Stomach smooth muscle (tissue), 2 donors: ENCODE data around the gene CRIM1.

ENCODE experiments used
- H3K27ac ChIP-seq: one replicate; pipeline ENCODE4 v1.7.0; 2013; ENCODE audit warnings: mild to moderate bottlenecking, low read length, inconsistent platforms
- H3K27me3 ChIP-seq, 2 donors: one replicate each; pipeline ENCODE4 v1.7.0; 2013; ENCODE audit warnings: low read length in 2 of 2; ENCODE audit not compliant: insufficient read depth in 2 of 2, control insufficient read depth in 1 of 2
- H3K36me3 ChIP-seq, 2 donors: one replicate each; pipeline ENCODE4 v1.7.0; 2013; ENCODE audit warnings: low read length in 2 of 2; ENCODE audit not compliant: control insufficient read depth in 2 of 2, insufficient read depth in 2 of 2
- H3K4me1 ChIP-seq: one replicate; pipeline ENCODE4 v1.7.0; 2013; ENCODE audit warnings: low read length; ENCODE audit not compliant: control insufficient read depth, insufficient read depth
- H3K4me3 ChIP-seq, 2 donors: one replicate each; pipeline ENCODE4 v1.7.0; 2013; ENCODE audit warnings: low read length in 2 of 2
- H3K9ac ChIP-seq, 2 donors: one replicate each; pipeline ENCODE4 v1.7.0; 2013; ENCODE audit warnings: low read length in 2 of 2, mild to moderate bottlenecking in 1 of 2
- H3K9me3 ChIP-seq, 2 donors: one replicate each; pipeline ENCODE4 v1.7.0; 2013; ENCODE audit warnings: low read length in 2 of 2; ENCODE audit not compliant: control insufficient read depth in 2 of 2
- donor health status: healthy.
- donor health status: Pancreatic carcinoma.

CRIM1 gene

DNA sequence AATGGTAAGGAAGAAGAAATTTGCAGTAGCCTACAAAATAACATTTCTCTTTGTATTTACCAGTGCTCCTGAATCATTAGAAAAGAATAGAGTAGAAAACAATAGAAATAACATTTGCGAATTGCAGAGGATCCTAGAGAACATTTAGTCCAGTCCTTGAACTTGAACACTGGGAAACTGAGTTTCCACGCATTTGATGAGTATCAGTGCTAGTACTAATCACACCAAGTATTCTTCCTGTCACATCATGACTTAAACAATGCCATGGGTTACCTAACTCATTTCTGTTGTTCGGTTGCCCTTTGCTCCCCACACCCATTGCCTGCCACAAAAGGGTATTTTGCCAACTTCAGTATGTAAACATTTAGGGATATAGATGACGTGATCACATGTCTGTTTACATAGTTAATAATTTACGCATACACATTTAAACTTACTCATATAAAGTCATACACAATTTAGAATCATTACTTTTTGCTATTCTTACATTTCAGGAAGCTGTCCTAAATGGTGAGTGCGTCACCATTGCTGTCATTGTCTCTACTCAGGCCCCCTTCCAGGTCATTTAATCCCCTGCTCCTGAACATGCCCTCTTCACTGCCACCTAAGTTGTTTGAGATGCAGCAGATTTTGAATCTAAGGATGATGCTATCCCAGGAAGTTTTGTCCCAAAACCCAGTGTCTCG, 42.3 kb downstream of the CRIM1 start:
- H3K4me3 ChIP-seq: no peak overlapping the region
- H3K36me3 ChIP-seq: peaks cover 2 to 4% of the 10 kb centered on the region in 2 donors
- no peak overlapping the region for H3K9ac ChIP-seq
- H3K27me3 ChIP-seq: no peaks in the 10 kb centered on the region
- no peaks in the 10 kb centered on the region for H3K9me3 ChIP-seq
- H3K27ac ChIP-seq: no peak overlapping the region
- peaks cover 7% of the 10 kb centered on the region for H3K4me1 ChIP-seq

DNA sequence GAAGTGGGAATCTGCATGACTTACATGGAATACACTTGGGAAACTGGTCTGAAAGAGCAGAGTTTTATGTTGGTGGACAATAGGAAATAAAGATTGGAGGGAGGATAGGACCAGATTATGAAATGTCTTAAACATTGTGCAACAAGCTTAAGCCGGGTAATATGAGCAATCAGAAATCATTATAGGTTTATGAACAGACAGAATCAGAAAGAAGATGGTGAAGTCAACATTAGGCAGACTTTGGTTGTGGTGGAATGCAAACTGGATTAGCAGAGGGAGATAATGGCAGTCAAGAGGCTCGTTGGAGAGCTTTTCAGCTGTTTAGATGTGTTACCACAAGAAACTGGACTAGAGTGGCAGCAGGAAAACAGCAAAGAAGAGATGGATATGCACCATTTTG, 43.5 kb downstream of the CRIM1 start:
- Histone ChIP-seq H3K27me3 (no peaks in the 10 kb centered on the region), H3K36me3 (peaks cover 2 to 4% of the 10 kb centered on the region in 2 donors), H3K4me1 (no peaks in the 10 kb centered on the region), H3K4me3 (no peak overlapping the region), H3K27ac (no peak overlapping the region), H3K9ac (no peak overlapping the region), H3K9me3 (no peaks in the 10 kb centered on the region)

- H3K4me1 ChIP-seq: peaks cover 9% of the 10 kb centered on the region
- H3K27ac ChIP-seq: no peak overlapping the region
- no peak overlapping the region for H3K4me3 ChIP-seq
- H3K9ac ChIP-seq: no peak overlapping the region
- no peaks in the 10 kb centered on the region for H3K9me3 ChIP-seq
- H3K36me3 ChIP-seq: no peaks in the 10 kb centered on the region
- no peaks in the 10 kb centered on the region for H3K27me3 ChIP-seq
These were observed 48.2 kb downstream of the CRIM1 start for GRCh38 chr2:36403675-36404230.

DNA sequence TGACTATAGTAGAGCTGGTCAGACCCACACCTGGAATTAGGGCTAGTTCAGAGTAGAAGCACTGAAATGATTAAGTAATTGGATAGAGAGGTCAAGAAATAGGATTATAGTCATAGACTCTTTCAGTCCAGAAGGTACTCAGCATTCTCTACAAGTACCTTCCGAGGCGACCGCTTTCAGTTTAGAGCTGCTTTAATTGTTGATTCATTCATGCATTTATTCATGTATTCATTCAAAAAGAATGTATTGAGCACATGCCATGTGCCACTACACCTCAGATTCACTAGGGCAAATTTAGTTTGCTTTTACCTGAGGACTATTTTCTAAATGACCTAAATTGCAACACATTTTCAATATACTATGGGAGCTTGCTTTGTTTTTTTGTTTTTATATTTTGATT, 48.7 kb downstream of the CRIM1 start:
- H3K27ac ChIP-seq: no peak overlapping the region
- no peak overlapping the region for H3K4me3 ChIP-seq
- peaks cover 9% of the 10 kb centered on the region for H3K4me1 ChIP-seq
- H3K27me3 ChIP-seq: no peaks in the 10 kb centered on the region
- H3K9me3 ChIP-seq: no peaks in the 10 kb centered on the region
- H3K36me3 ChIP-seq: no peaks in the 10 kb centered on the region
- H3K9ac ChIP-seq: no peak overlapping the region

DNA sequence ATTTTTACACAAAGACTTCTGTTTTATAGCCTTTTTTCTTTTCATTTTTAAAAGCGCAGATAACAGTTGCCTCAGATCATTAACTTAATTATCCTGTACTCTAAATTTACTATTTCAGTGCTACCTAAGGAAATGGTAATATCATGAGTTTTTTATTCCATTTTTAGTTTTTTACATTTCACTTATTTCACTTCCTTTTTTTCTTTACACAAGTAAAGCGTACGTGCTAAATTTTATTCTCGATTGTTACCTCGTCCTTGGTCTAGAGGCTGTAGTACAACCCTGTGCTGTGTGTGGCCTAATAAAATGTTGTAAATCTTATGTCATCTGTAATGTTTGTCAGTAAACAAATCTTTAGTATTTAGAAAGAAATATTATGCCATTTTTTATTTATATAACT, 49.2 kb downstream of the CRIM1 start:
- no peak overlapping the region for H3K4me3 ChIP-seq
- H3K4me1 ChIP-seq: peaks cover 9% of the 10 kb centered on the region
- H3K36me3 ChIP-seq: no peaks in the 10 kb centered on the region
- H3K9ac ChIP-seq: no peak overlapping the region
- H3K27me3 ChIP-seq: no peaks in the 10 kb centered on the region
- H3K9me3 ChIP-seq: no peaks in the 10 kb centered on the region
- H3K27ac ChIP-seq: no peak overlapping the region

- Histone ChIP-seq H3K4me3 (no peak overlapping the region), H3K9ac (no peak overlapping the region), H3K27me3 (no peaks in the 10 kb centered on the region), H3K27ac (no peak overlapping the region), H3K4me1 (peaks cover 9% of the 10 kb centered on the region), H3K36me3 (no peaks in the 10 kb centered on the region), H3K9me3 (no peaks in the 10 kb centered on the region)
These were observed 49.6 kb downstream of the CRIM1 start for GRCh38 chr2:36405183-36405582.

DNA sequence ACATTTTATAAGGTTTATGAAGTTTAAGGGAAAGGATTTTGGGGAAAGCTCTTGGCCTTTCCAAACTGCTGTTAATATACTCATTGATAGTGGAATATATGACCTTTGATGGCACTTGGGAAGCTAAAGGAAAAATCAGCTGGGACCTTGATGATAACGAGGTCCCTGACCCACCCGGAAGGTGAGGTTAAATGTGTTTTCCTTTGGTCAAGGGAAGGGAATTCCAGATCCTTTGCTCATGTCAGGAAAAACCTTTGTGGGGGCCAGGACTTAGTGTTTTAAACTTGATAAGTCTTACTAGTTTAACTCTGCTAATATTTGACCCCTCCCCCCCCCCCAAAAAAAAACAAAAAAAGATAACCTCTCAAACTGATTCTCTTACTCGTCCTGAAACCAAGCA, 50.7 kb downstream of the CRIM1 start:
- Histone ChIP-seq H3K4me1 (peaks cover 9% of the 10 kb centered on the region), H3K27ac (no peak overlapping the region), H3K9ac (no peak overlapping the region), H3K27me3 (no peaks in the 10 kb centered on the region), H3K36me3 (no peaks in the 10 kb centered on the region), H3K4me3 (no peak overlapping the region), H3K9me3 (no peaks in the 10 kb centered on the region)

DNA sequence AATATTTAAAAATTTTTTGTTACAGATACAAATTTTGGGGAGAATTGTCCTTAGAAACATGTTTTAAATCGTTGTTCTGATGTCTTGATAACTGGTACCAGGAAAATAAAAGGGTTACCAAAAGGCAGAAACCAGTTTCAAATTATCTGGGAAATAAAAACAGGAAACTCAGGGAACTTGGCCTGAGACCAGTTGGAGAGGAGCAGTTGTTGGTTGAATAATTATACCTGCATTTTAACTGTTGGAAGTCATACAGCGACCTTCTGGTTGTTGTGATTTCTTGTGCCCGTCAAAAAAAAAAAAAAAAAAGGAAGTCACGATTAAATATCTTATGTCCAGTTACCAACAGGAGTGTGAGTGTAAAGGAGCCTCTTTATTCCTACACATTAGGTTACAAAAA, 51.8 kb downstream of the CRIM1 start:
- no peak overlapping the region for H3K27ac ChIP-seq
- peaks cover 12% of the 10 kb centered on the region for H3K4me1 ChIP-seq
- no peaks in the 10 kb centered on the region for H3K36me3 ChIP-seq
- H3K9ac ChIP-seq: no peak overlapping the region
- H3K9me3 ChIP-seq: no peaks in the 10 kb centered on the region
- H3K4me3 ChIP-seq: no peak overlapping the region
- no peaks in the 10 kb centered on the region for H3K27me3 ChIP-seq

GRCh38 chr2:36408198-36408703, 52.7 kb downstream of the CRIM1 start:
- Histone ChIP-seq H3K27ac (no peak overlapping the region), H3K4me3 (no peak overlapping the region), H3K9me3 (no peaks in the 10 kb centered on the region), H3K9ac (no peak overlapping the region), H3K36me3 (no peaks in the 10 kb centered on the region), H3K4me1 (peaks cover 12% of the 10 kb centered on the region), H3K27me3 (no peaks in the 10 kb centered on the region)

DNA sequence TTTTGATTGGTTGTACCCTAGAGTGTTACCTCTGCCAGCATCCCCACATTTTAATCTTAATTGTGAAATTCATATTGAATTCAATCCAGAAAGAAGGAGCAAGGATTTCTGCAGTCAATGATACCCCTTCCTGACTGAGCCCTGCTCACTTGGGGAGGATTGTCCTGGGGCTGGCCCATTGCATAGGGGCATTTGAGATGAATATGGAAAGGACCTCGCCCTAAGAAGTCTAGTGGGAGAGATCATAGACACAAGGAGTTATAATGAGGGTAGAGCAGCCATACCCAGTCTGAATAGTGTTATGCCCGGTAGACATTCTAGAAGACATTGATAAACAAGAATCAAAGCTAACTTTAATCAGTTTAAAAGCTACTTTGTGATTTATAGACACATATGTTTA, 53.8 kb downstream of the CRIM1 start:
- Histone ChIP-seq H3K4me3 (no peak overlapping the region), H3K27me3 (no peaks in the 10 kb centered on the region), H3K36me3 (no peaks in the 10 kb centered on the region), H3K9me3 (no peaks in the 10 kb centered on the region), H3K27ac (no peak overlapping the region), H3K4me1 (peaks cover 12% of the 10 kb centered on the region), H3K9ac (no peak overlapping the region)

GRCh38 chr2:36409935-36410334, 54.4 kb downstream of the CRIM1 start:
- Histone ChIP-seq H3K9ac (no peak overlapping the region), H3K4me3 (no peak overlapping the region), H3K27ac (no peak overlapping the region)

More at GRCh38 chr2:36409935-36410334, 54.4 kb downstream of the CRIM1 start:
- Histone ChIP-seq H3K27me3 (no peaks in the 10 kb centered on the region), H3K4me1 (peaks cover 12% of the 10 kb centered on the region), H3K36me3 (no peaks in the 10 kb centered on the region), H3K9me3 (no peaks in the 10 kb centered on the region)
